ENCODE measurements around the gene BEND3. TPM values are rescaled to one million over a fixed set of nuclear protein-coding genes. Genes with fewer than 3 reads are reported as not detected.

BEND3 gene
- total RNA-seq, 2 donors from 2014 or later = 0.54 to 4.2 TPM

GRCh38 chr6:107106165-107106564 is 9.2 kb downstream of the BEND3 start:
- DNase-seq (ENCODE audit: low spot score) (no peak), ATAC-seq (ENCODE audit: insufficient number of reproducible peaks, low FRiP score, low read depth) (no peak)
- Histone ChIP-seq H3K27me3 (replicated peaks; ENCODE audit: insufficient read depth) (no peaks in the 10 kb centered on the region), H3K4me3 (no peak overlapping the region), H3K27ac (no peak overlapping the region), H3K4me1 (ENCODE audit: control insufficient read depth in 1 of 2, low read depth in 2 of 2) (no peaks in the 10 kb centered on the region), H3K9me3 (no peaks in the 10 kb centered on the region), H3K36me3 (no peaks in the 10 kb centered on the region)
- no peak for TF ChIP-seq CTCF (IDR thresholded peaks at IDR 0.05)

- no peaks in the 10 kb centered on the region for H3K27me3 ChIP-seq (replicated peaks; ENCODE audit: insufficient read depth)
- ATAC-seq (ENCODE audit: insufficient number of reproducible peaks, low FRiP score, low read depth) (no peak), DNase-seq (ENCODE audit: low spot score) (no peak)
- H3K4me1 ChIP-seq (ENCODE audit: control insufficient read depth in 1 of 2, low read depth in 2 of 2) = no peaks in the 10 kb centered on the region
- H3K4me3 ChIP-seq = no peak overlapping the region
- H3K36me3 ChIP-seq = no peaks in the 10 kb centered on the region
- no peak overlapping the region for H3K27ac ChIP-seq
- H3K9me3 ChIP-seq = no peaks in the 10 kb centered on the region
- TF ChIP-seq CTCF (IDR thresholded peaks at IDR 0.05) = no peak
Measured at GRCh38 chr6:107105511-107106116, 9.7 kb downstream of the BEND3 start.

GRCh38 chr6:107103082-107103481 is 12.2 kb downstream of the BEND3 start:
- no peak overlapping the region for H3K4me3 ChIP-seq
- H3K4me1 ChIP-seq (ENCODE audit: control insufficient read depth in 1 of 2, low read depth in 2 of 2) = no peaks in the 10 kb centered on the region
- ATAC-seq (ENCODE audit: insufficient number of reproducible peaks, low FRiP score, low read depth) (no peak), DNase-seq (ENCODE audit: low spot score) (no peak)
- H3K9me3 ChIP-seq = no peaks in the 10 kb centered on the region
- H3K27ac ChIP-seq = no peak overlapping the region
- no peaks in the 10 kb centered on the region for H3K36me3 ChIP-seq
- no peak for TF ChIP-seq CTCF (IDR thresholded peaks at IDR 0.05)
- no peaks in the 10 kb centered on the region for H3K27me3 ChIP-seq (replicated peaks; ENCODE audit: insufficient read depth)

- Histone ChIP-seq H3K27ac (no peak overlapping the region), H3K4me3 (no peak overlapping the region), H3K9me3 (no peaks in the 10 kb centered on the region), H3K36me3 (no peaks in the 10 kb centered on the region), H3K27me3 (replicated peaks; ENCODE audit: insufficient read depth) (no peaks in the 10 kb centered on the region), H3K4me1 (ENCODE audit: control insufficient read depth in 1 of 2, low read depth in 2 of 2) (no peaks in the 10 kb centered on the region)
- ATAC-seq (ENCODE audit: insufficient number of reproducible peaks, low FRiP score, low read depth) (no peak), DNase-seq (ENCODE audit: low spot score) (no peak)
- no peak for TF ChIP-seq CTCF (IDR thresholded peaks at IDR 0.05)
Measured at GRCh38 chr6:107102414-107102805, 12.9 kb downstream of the BEND3 start.

GRCh38 chr6:107101686-107102413 is 13.5 kb downstream of the BEND3 start:
- H3K36me3 ChIP-seq = no peaks in the 10 kb centered on the region
- H3K4me3 ChIP-seq = no peak overlapping the region
- no peak overlapping the region for H3K27ac ChIP-seq
- TF ChIP-seq CTCF (IDR thresholded peaks at IDR 0.05) = no peak
- H3K27me3 ChIP-seq (replicated peaks; ENCODE audit: insufficient read depth) = no peaks in the 10 kb centered on the region
- DNase-seq (ENCODE audit: low spot score) (no peak), ATAC-seq (ENCODE audit: insufficient number of reproducible peaks, low FRiP score, low read depth) (no peak)
- no peaks in the 10 kb centered on the region for H3K4me1 ChIP-seq (ENCODE audit: control insufficient read depth in 1 of 2, low read depth in 2 of 2)
- no peaks in the 10 kb centered on the region for H3K9me3 ChIP-seq

All from thoracic aorta (tissue), 2 donors.